GM19239 (cell line): ENCODE data around the gene LAMB4.

Experiments used
- DNase-seq: peaks from one replicate; pipeline ENCODE4 v3.0.0; 2011; ENCODE audit warnings: low spot score; ENCODE audit not compliant: insufficient read length
- FAIRE-seq: peaks from 2 replicates; lab custom pipeline; 2011; peaks lifted over from hg19 to GRCh38; lab: Jason Lieb, UNC

Gene LAMB4

GRCh38 chr7:108142675-108143259, 12.6 kb upstream of the LAMB4 start:
- no peak for FAIRE-seq
- no peak for DNase-seq

- FAIRE-seq (no peak), DNase-seq (no peak)
Measured at GRCh38 chr7:108142180-108142579, 12.0 kb upstream of the LAMB4 start.

- FAIRE-seq, result no peak
Measured at GRCh38 chr7:108140671-108141070, 10.5 kb upstream of the LAMB4 start.

GRCh38 chr7:108138911-108139310, 8.8 kb upstream of the LAMB4 start:
- DNase-seq (no peak), FAIRE-seq (no peak)

More at GRCh38 chr7:108140671-108141070, 10.5 kb upstream of the LAMB4 start:
- DNase-seq, result no peak

- DNase-seq (no peak), FAIRE-seq (no peak)
Measured at GRCh38 chr7:108137993-108138392, 7.8 kb upstream of the LAMB4 start.

- DNase-seq (no peak), FAIRE-seq (no peak)
Measured at GRCh38 chr7:108137040-108137439, 6.9 kb upstream of the LAMB4 start.

GRCh38 chr7:108136191-108136688, 6.1 kb upstream of the LAMB4 start:
- FAIRE-seq, result no peak
- DNase-seq, result no peak

GRCh38 chr7:108135446-108136190, 5.5 kb upstream of the LAMB4 start:
- FAIRE-seq, result peak; percentile 91

GRCh38 chr7:108134486-108134885, 4.3 kb upstream of the LAMB4 start:
- DNase-seq, result no peak
- FAIRE-seq, result no peak

More at GRCh38 chr7:108135446-108136190, 5.5 kb upstream of the LAMB4 start:
- DNase-seq, result peak; percentile 37

- no peak for FAIRE-seq
Measured at GRCh38 chr7:108132551-108133265, 2.5 kb upstream of the LAMB4 start.

GRCh38 chr7:108129018-108129965, 869 bp downstream of the LAMB4 start:
- DNase-seq (no peak), FAIRE-seq (no peak)

More at GRCh38 chr7:108132551-108133265, 2.5 kb upstream of the LAMB4 start:
- no peak for DNase-seq

GRCh38 chr7:108128514-108128913, 1.6 kb downstream of the LAMB4 start:
- DNase-seq, result no peak
- no peak for FAIRE-seq

GRCh38 chr7:108127461-108127860, 2.7 kb downstream of the LAMB4 start:
- FAIRE-seq, result no peak
- DNase-seq, result no peak

GRCh38 chr7:108124820-108125219, 5.3 kb downstream of the LAMB4 start:
- no peak for DNase-seq
- no peak for FAIRE-seq

- no peak for DNase-seq
- no peak for FAIRE-seq
Measured at GRCh38 chr7:108122181-108122580, 8.0 kb downstream of the LAMB4 start.

- DNase-seq (no peak), FAIRE-seq (no peak)
Measured at GRCh38 chr7:108120933-108121332, 9.2 kb downstream of the LAMB4 start.

GRCh38 chr7:108120196-108120595, 10.0 kb downstream of the LAMB4 start:
- DNase-seq (no peak), FAIRE-seq (no peak)

GRCh38 chr7:108118959-108119358, 11.2 kb downstream of the LAMB4 start:
- no peak for FAIRE-seq
- DNase-seq, result no peak

- FAIRE-seq (peak; percentile 63), DNase-seq (no peak)
Measured at GRCh38 chr7:108114117-108114841, 15.9 kb downstream of the LAMB4 start.
